DOHH2 (cell line): Measurements from ENCODE around the gene COPZ2.

Source experiments
- H3F3A ChIP-seq: fragments of 200-600 bp; sonication (generic), shearing (Covaris generic); 2 replicates; pipeline ENCODE4 v1.6.0; 2016; ENCODE audit warnings: antibody characterized with exemption, mild to moderate bottlenecking; ENCODE audit not compliant: control insufficient read depth, insufficient read depth
- H3K27ac ChIP-seq: fragments of 200-600 bp; sonication (generic); 2 replicates; pipeline ENCODE4 v1.5.1; 2014; ENCODE audit warnings: low read depth, mild to moderate bottlenecking, low read length, moderate library complexity
- H3K27me3 ChIP-seq: fragments of 200-600 bp; sonication (generic); 2 replicates; pipeline ENCODE4 v1.6.1; 2014; ENCODE audit warnings: mild to moderate bottlenecking, low read length, mixed read lengths; ENCODE audit not compliant: control insufficient read depth
- H3K36me3 ChIP-seq: fragments of 200-600 bp; sonication (generic); 2 replicates; pipeline ENCODE4 v1.6.1; 2014; ENCODE audit warnings: mild to moderate bottlenecking, low read length, moderate library complexity, mixed read lengths; ENCODE audit not compliant: control insufficient read depth
- H3K4me1 ChIP-seq: fragments of 200-600 bp; sonication (generic); 2 replicates; pipeline ENCODE4 v1.6.1; 2014; ENCODE audit warnings: mild to moderate bottlenecking, low read length, mixed read lengths; ENCODE audit not compliant: control insufficient read depth
- H3K4me2 ChIP-seq: fragments of 200-600 bp; sonication (generic); 2 replicates; pipeline ENCODE4 v1.6.0; 2014; ENCODE audit warnings: mild to moderate bottlenecking, low read length, moderate library complexity
- H3K4me3 ChIP-seq: fragments of 200-600 bp; sonication (generic); 2 replicates; pipeline ENCODE4 v1.5.1; 2014; ENCODE audit warnings: mild to moderate bottlenecking, low read length, mixed read lengths
- H3K79me2 ChIP-seq: fragments of 200-600 bp; sonication (generic); 2 replicates; pipeline ENCODE4 v1.6.1; 2014; ENCODE audit warnings: mild to moderate bottlenecking, low read length, mixed read lengths; ENCODE audit not compliant: control insufficient read depth
- H3K9me2 ChIP-seq: fragments of 200-600 bp; sonication (generic); replicated peaks from 2 replicates; pipeline ENCODE4 v1.6.1; 2014; ENCODE audit warnings: mild to moderate bottlenecking, low read length, mixed read lengths; ENCODE audit not compliant: control insufficient read depth
- H3K9me3 ChIP-seq: fragments of 200-600 bp; sonication (generic); 2 replicates; pipeline ENCODE4 v1.6.1; 2014; ENCODE audit warnings: antibody characterized with exemption, low read length, mixed read lengths; ENCODE audit not compliant: control insufficient read depth, insufficient read depth
- H4K20me1 ChIP-seq: fragments of 200-600 bp; sonication (generic); 2 replicates; pipeline ENCODE4 v1.6.0; 2014; ENCODE audit warnings: low read depth, mild to moderate bottlenecking, antibody characterized with exemption, low read length, moderate library complexity; ENCODE audit not compliant: control insufficient read depth, insufficient read depth
- CTCF ChIP-seq: fragments of 200-600 bp; sonication (generic); IDR thresholded peaks from one replicate; pipeline ENCODE4 v1.5.1; 2014; ENCODE audit warnings: antibody characterized with exemption, mild to moderate bottlenecking, low read depth, low read length; ENCODE audit not compliant: poor library complexity, severe bottlenecking
- EZH2phosphoT487 ChIP-seq: fragments of 200-600 bp; sonication (generic); IDR thresholded peaks from 2 replicates; pipeline ENCODE4 v1.6.1; 2017; ENCODE audit warnings: borderline replicate concordance, mild to moderate bottlenecking, antibody characterized with exemption, low read length, moderate library complexity, mixed read lengths

Gene COPZ2

GRCh38 chr17:48004983-48005382, 32.6 kb downstream of the COPZ2 start:
- no peaks in the 10 kb centered on the region for H3K36me3 ChIP-seq
- H3K4me2 ChIP-seq, result no peak overlapping the region
- TF ChIP-seq CTCF, result no peak
- TF ChIP-seq EZH2phosphoT487, result no peak
- H3F3A ChIP-seq, result no peaks in the 10 kb centered on the region
- peaks cover 50% of the 10 kb centered on the region for H3K27me3 ChIP-seq
- H3K4me1 ChIP-seq, result peaks cover 15% of the 10 kb centered on the region
- H3K9me2 ChIP-seq, result no peaks in the 10 kb centered on the region
- no peaks in the 10 kb centered on the region for H3K79me2 ChIP-seq
- H3K27ac ChIP-seq, result no peak overlapping the region
- no peak overlapping the region for H3K4me3 ChIP-seq
- no peaks in the 10 kb centered on the region for H3K9me3 ChIP-seq
- H4K20me1 ChIP-seq, result no peaks in the 10 kb centered on the region

- Histone ChIP-seq H3K27ac (no peak overlapping the region), H3K4me2 (no peak overlapping the region), H3K4me1 (peaks cover 15% of the 10 kb centered on the region), H3K27me3 (peaks cover 42% of the 10 kb centered on the region), H3K9me3 (no peaks in the 10 kb centered on the region), H3K9me2 (no peaks in the 10 kb centered on the region), H3K36me3 (no peaks in the 10 kb centered on the region), H4K20me1 (no peaks in the 10 kb centered on the region), H3K4me3 (no peak overlapping the region), H3F3A (no peaks in the 10 kb centered on the region), H3K79me2 (no peaks in the 10 kb centered on the region)
- no peak for TF ChIP-seq CTCF
- no peak for TF ChIP-seq EZH2phosphoT487
These were observed 34.0 kb downstream of the COPZ2 start for GRCh38 chr17:48003417-48004151.

GRCh38 chr17:48002916-48003416, 34.6 kb downstream of the COPZ2 start:
- H3F3A ChIP-seq, result no peaks in the 10 kb centered on the region

More at GRCh38 chr17:48002916-48003416, 34.6 kb downstream of the COPZ2 start:
- Histone ChIP-seq H3K9me3 (no peaks in the 10 kb centered on the region), H3K36me3 (no peaks in the 10 kb centered on the region), H3K4me3 (no peak overlapping the region), H3K9me2 (no peaks in the 10 kb centered on the region), H3K27me3 (peaks cover 39% of the 10 kb centered on the region), H4K20me1 (no peaks in the 10 kb centered on the region), H3K4me2 (peak overlapping the region; percentile 20; the same call in 1 of the 2 replicates), H3K4me1 (peaks cover 15% of the 10 kb centered on the region), H3K79me2 (no peaks in the 10 kb centered on the region), H3K27ac (no peak overlapping the region)
- no peak for TF ChIP-seq CTCF
- TF ChIP-seq EZH2phosphoT487, result no peak
